ENCODE measurements around the gene HIKESHI.

HIKESHI gene

GRCh38 chr11:86374586-86374985 is 72.5 kb downstream of the HIKESHI start, which contains the start of gene CCDC81:
TSS of gene CCDC81 (plus strand) at chr11:86374887. CDS start at chr11:86375164, 277 bp downstream.
- no peak for DNase-seq (ENCODE audit: low read depth in 2 of 2)

GRCh38 chr11:86377972-86378371 is 75.9 kb downstream of the HIKESHI start:
- DNase-seq (ENCODE audit: low read depth in 2 of 2), result no peak

GRCh38 chr11:86380295-86381059 is 78.4 kb downstream of the HIKESHI start:
- DNase-seq (ENCODE audit: low read depth in 2 of 2), result no peak

GRCh38 chr11:86383041-86383955 is 81.3 kb downstream of the HIKESHI start:
- DNase-seq (ENCODE audit: low read depth in 2 of 2), result no peak

GRCh38 chr11:86386283-86386682 is 84.2 kb downstream of the HIKESHI start:
- DNase-seq (ENCODE audit: low read depth in 2 of 2), result no peak

- DNase-seq (ENCODE audit: low read depth in 2 of 2), result no peak
These were observed 84.7 kb downstream of the HIKESHI start for GRCh38 chr11:86386746-86387145.

GRCh38 chr11:86388198-86388597 is 86.2 kb downstream of the HIKESHI start:
- no peak for DNase-seq (ENCODE audit: low read depth in 2 of 2)

- no peak for DNase-seq (ENCODE audit: low read depth in 2 of 2)
These were observed 88.4 kb downstream of the HIKESHI start for GRCh38 chr11:86390487-86390886.

GRCh38 chr11:86395061-86395551 is 93.1 kb downstream of the HIKESHI start:
- DNase-seq (ENCODE audit: low read depth in 2 of 2), result no peak

Measured in stimulated activated CD4-positive, alpha-beta T cell treated with anti-CD3 and anti-CD28 coated beads, Interleukin-1b, Interleukin-23, amount 100 ng/mL, for 1 hour (primary cell).